Effector CD8-positive, alpha-beta T cell (primary cell): Measurements from ENCODE around the gene USP17L18.
"Not testable (repeated sequence)": the region's sequence is repeated elsewhere in the genome, so short reads cannot be mapped to it uniquely, and the experiment has no call there.

Source experiments
- DNase-seq: peaks from one replicate; lab custom pipeline; 2025; lab: John Stamatoyannopoulos, UW
- total RNA-seq, 4 experiments: gene quantifications; one replicate each; lab custom pipeline; 2026; lab: John Stamatoyannopoulos, UW

Gene USP17L18
- 0 reads per million in 4 experiments for total RNA-seq

- not testable (repeated sequence) for DNase-seq
Observed at GRCh38 chr4:9247953-9248680, at the start of gene USP17L18. Gene USP17L18 (plus strand): TSS chr4:9248630. CDS start chr4:9248630, 0 bp downstream.

DNA sequence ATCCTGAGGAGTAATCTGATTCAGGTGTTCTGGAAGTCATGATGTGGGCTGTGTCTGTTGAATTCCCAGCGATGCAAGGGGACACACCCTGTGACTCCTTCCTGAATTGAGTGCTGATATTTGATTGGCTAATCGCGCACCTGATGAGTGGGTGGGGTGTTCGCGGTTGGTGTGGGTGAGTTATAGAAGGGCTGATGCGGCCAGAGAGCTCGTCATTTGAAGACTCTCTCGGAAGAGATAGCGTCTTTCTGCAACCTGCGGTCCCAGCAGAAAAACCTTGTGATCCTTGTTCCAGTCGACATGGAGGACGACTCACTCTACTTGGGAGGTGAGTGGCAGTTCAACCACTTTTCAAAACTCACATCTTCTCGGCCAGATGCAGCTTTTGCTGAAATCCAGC is 38.1 kb upstream of the USP17L18 start, which contains the start of gene USP17L10:
USP17L10 (plus strand) TSS at position 301 of the 400 bp plus-strand sequence; CDS start at position 301, 0 bp downstream.
- DNase-seq = not testable (repeated sequence)

DNA sequence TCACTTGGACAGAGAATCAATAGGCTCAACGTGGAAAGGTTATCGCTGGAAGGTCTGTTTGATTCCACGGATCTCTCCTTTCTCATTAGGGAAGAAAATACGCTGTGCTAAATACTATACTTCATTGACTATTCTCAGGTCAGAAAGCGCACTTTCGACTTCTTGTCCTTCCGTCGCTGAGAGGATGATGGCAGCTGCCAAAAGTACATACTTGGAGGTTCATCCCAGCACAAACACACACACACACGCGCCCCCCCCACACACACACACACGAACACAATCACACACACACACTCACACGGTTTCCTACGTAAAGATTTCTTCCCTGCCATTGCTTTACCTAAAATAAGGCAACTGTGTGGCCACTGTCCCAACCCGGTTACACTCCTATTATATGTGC is 33.7 kb upstream of the USP17L18 start:
- not testable (repeated sequence) for DNase-seq

DNA sequence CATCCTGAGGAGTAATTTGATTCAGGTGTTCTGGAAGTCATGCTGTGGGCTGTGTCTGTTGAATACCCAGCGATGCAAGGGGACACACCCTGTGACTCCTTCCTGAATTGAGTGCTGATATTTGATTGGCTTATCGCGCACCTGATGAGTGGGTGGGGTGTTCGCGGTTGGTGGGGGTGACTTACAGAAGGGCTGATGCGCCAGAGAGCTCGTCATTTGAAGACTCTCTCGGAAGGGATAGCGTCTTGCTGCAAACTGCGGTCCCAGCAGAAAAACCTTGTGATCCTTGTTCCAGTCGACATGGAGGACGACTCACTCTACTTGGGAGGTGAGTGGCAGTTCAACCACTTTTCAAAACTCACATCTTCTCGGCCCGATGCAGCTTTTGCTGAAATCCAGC is 33.3 kb upstream of the USP17L18 start, which contains the start of gene USP17L11:
USP17L11 (plus strand) TSS at position 301 of the 400 bp plus-strand sequence; CDS start at position 301, 0 bp downstream.
- DNase-seq = not testable (repeated sequence)

- not testable (repeated sequence) for DNase-seq
Observed at GRCh38 chr4:9219852-9220251, 28.6 kb upstream of the USP17L18 start, which contains the start of gene USP17L12. Gene USP17L12 (plus strand): TSS chr4:9220152. CDS start chr4:9220152, 0 bp downstream.

GRCh38 chr4:9224596-9224995 is 23.8 kb upstream of the USP17L18 start, which contains the start of gene USP17L13:
Gene USP17L13 (plus strand): TSS chr4:9224896. CDS start chr4:9224896, 0 bp downstream.
- not testable (repeated sequence) for DNase-seq

DNA sequence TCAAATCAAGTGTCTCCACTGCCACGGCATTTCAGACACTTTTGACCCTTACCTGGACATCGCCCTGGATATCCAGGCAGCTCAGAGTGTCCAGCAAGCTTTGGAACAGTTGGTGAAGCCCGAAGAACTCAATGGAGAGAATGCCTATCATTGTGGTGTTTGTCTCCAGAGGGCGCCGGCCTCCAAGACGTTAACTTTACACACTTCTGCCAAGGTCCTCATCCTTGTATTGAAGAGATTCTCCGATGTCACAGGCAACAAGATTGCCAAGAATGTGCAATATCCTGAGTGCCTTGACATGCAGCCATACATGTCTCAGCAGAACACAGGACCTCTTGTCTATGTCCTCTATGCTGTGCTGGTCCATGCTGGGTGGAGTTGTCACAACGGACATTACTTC is 18.2 kb upstream of the USP17L18 start:
- DNase-seq = not testable (repeated sequence)

- not testable (repeated sequence) for DNase-seq
Observed at GRCh38 chr4:9234085-9234484, 14.3 kb upstream of the USP17L18 start, which contains the start of gene USP17L15. Gene USP17L15 (plus strand): TSS chr4:9234385. CDS start chr4:9234385, 0 bp downstream.

DNA sequence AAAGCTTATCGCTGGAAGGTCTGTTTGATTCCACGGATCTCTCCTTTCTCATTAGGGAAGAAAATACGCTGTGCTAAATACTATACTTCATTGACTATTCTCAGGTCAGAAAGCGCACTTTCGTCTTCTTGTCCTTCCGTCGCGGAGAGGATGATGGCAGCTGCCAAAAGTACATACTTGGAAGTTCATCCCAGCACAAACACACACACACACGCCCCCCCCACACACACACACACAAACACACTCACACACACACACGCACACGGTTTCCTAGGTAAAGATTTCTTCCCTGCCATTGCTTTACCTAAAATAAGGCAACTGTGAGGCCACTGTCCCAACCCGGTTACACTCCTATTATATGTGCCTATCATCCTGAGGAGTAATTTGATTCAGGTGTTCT is 10.0 kb upstream of the USP17L18 start:
- DNase-seq = not testable (repeated sequence)

DNA sequence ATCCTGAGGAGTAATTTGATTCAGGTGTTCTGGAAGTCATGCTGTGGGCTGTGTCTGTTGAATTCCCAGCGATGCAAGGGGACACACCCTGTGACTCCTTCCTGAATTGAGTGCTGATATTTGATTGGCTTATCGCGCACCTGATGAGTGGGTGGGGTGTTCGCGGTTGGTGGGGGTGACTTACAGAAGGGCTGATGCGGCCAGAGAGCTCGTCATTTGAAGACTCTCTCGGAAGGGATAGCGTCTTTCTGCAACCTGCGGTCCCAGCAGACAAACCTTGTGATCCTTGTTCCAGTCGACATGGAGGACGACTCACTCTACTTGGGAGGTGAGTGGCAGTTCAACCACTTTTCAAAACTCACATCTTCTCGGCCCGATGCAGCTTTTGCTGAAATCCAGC is 4.9 kb upstream of the USP17L18 start, which contains the start of gene USP17L17:
USP17L17 (plus strand) TSS at position 301 of the 400 bp plus-strand sequence; CDS start at position 301, 0 bp downstream.
- not testable (repeated sequence) for DNase-seq

DNA sequence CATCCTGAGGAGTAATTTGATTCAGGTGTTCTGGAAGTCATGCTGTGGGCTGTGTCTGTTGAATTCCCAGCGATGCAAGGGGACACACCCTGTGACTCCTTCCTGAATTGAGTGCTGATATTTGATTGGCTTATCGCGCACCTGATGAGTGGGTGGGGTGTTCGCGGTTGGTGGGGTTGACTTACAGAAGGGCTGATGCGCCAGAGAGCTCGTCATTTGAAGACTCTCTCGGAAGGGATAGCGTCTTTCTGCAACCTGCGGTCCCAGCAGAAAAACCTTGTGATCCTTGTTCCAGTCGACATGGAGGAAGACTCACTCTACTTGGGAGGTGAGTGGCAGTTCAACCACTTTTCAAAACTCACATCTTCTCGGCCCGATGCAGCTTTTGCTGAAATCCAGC is 4.6 kb downstream of the USP17L18 start, which contains the start of gene USP17L19:
USP17L19 (plus strand) TSS at position 301 of the 400 bp plus-strand sequence; CDS start at position 301, 0 bp downstream.
- DNase-seq = not testable (repeated sequence)

- not testable (repeated sequence) for DNase-seq
Observed at GRCh38 chr4:9257824-9258223, 9.4 kb downstream of the USP17L18 start, which contains the start of gene USP17L20. Gene USP17L20 (plus strand): TSS chr4:9258124. CDS start chr4:9258124, 0 bp downstream.

DNA sequence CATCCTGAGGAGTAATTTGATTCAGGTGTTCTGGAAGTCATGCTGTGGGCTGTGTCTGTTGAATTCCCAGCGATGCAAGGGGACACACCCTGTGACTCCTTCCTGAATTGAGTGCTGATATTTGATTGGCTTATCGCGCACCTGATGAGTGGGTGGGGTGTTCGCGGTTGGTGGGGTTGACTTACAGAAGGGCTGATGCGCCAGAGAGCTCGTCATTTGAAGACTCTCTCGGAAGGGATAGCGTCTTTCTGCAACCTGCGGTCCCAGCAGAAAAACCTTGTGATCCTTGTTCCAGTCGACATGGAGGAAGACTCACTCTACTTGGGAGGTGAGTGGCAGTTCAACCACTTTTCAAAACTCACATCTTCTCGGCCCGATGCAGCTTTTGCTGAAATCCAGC is 14.1 kb downstream of the USP17L18 start, which contains the start of gene USP17L21:
USP17L21 (plus strand) TSS at position 301 of the 400 bp plus-strand sequence; CDS start at position 301, 0 bp downstream.
- not testable (repeated sequence) for DNase-seq

- DNase-seq = not testable (repeated sequence)
Observed at GRCh38 chr4:9267319-9267718, 18.9 kb downstream of the USP17L18 start, which contains the start of gene USP17L22. Gene USP17L22 (plus strand): TSS chr4:9267619. CDS start chr4:9267619, 0 bp downstream.

DNA sequence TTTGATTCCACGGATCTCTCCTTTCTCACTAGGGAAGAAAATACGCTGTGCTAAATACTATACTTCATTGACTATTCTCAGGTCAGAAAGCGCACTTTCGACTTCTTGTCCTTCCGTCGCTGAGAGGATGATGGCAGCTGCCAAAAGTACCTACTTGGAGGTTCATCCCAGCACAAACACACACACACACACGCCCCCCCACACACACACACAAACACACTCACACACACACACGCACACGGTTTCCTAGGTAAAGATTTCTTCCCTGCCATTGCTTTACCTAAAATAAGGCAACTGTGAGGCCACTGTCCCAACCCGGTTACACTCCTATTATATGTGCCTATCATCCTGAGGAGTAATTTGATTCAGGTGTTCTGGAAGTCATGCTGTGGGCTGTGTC is 23.3 kb downstream of the USP17L18 start:
- not testable (repeated sequence) for DNase-seq
